Pulmonary artery endothelial cell (primary cell): ENCODE results near the gene LCAT. TPM values are rescaled to one million over a fixed set of nuclear protein-coding genes. Genes with fewer than 3 reads are reported as not detected.

Experiments used
- DNase-seq: peaks from one replicate; pipeline ENCODE4 v3.0.0-alpha.2; 2011; ENCODE audit warnings: low read depth, low spot score
- total RNA-seq: library from RNA; depleted of rRNA; stranded (reverse); fragments of >200 nt; gene quantifications from 2 replicates; pipeline ENCODE4 v1.2.3, GENCODE V29; 2014

The LCAT gene
- total RNA-seq, 1 donor from 2014 or later = 2.1 TPM

GRCh38 chr16:67934306-67935100 lies 9.4 kb downstream of the LCAT start:
- no peak for DNase-seq

- DNase-seq = no peak
These were observed 10.1 kb downstream of the LCAT start for GRCh38 chr16:67933805-67934204.

- DNase-seq = no peak
These were observed 11.5 kb downstream of the LCAT start for GRCh38 chr16:67932462-67932840.

DNA sequence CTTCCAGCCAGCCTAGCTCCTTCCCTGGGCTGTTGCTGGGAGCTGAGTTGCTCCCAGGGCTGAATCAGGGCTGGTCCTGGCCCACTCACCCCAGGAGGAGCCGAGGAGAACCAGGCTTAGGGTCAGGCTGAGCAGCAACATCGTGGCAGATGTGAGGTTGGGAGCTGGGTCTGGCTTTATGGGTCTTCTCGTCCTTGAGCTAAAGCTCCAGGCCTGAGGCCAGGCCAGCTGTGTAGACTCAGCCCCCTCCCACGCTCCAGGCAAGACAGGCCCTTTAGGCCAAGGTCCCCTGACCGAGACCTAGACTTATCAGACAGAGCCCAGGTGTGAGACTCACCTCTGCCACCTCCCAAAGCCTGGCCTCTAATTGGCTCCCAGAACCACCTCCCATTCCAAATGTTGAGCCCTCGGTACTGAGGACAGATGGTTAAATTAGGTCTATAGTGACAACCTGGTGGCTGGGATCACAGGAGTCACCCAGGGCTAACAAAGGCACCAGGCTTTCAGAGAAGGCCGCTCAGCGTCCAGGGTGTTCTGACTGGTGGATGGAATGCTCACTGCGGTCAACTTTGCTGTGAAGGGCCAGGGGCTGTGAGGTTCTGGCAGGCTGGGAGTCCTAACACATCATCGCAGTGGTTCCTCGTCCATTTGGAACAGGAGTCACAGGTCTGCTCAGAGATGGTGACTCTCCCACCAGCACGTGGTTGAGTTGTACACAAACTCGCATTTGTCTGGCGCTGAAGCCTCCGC lies 12.0 kb downstream of the LCAT start, which contains the start of gene CTRL:
Gene CTRL (minus strand): TSS at position 151 of the 750 bp plus-strand sequence. CDS start 10 bp downstream, at position 141.
- no peak for DNase-seq

DNA sequence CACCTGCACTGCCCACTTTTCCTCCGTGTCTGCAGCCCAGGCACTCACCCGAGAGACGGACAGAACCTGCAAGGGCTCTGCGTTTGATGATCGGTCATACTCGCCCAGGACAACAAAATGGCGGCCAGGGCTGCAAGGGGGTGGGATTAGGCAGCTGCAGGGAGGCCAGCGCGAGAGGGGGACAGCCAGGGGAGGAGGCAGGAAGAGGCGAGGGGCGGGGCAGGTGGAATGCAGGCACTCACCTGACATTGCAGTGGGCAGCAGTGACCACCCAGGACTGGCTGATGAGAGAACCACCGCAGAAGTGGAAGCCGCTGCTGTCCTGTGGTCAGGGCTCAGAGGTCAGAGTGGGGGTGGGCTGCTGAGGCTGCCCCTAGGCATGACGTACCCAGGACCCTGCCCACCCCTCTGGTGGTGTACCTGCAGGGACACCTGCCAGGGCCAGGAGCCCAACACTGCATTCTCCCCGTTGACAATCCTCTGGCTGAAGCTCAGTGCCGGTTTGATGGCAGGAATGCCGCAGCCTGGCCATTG lies 13.2 kb downstream of the LCAT start:
- DNase-seq = no peak

- DNase-seq = no peak
These were observed 13.7 kb downstream of the LCAT start for GRCh38 chr16:67930191-67930590.

- no peak for DNase-seq
These were observed 15.2 kb downstream of the LCAT start for GRCh38 chr16:67928561-67929364.

DNA sequence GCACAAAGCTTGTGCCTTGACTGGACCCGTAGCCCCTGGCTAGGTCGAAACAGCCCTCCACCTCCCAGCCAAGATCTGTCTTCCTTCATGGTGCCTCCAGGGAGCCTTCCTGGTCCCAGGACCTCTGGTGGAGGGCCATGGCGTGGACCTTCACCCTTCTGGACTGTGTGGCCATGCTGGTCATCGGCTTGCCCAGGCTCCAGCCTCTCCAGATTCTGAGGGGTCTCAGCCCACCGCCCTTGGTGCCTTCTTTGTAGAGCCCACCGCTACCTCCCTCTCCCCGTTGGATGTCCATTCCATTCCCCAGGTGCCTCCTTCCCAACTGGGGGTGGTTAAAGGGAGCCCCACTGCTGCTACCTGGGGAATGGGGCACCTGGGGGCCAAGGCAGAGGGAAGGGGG lies 15.8 kb downstream of the LCAT start:
- DNase-seq = no peak

GRCh38 chr16:67927131-67927941 lies 16.6 kb downstream of the LCAT start:
- DNase-seq = no peak

- DNase-seq = peak; percentile 43
These were observed 17.7 kb downstream of the LCAT start for GRCh38 chr16:67926181-67926750.

DNA sequence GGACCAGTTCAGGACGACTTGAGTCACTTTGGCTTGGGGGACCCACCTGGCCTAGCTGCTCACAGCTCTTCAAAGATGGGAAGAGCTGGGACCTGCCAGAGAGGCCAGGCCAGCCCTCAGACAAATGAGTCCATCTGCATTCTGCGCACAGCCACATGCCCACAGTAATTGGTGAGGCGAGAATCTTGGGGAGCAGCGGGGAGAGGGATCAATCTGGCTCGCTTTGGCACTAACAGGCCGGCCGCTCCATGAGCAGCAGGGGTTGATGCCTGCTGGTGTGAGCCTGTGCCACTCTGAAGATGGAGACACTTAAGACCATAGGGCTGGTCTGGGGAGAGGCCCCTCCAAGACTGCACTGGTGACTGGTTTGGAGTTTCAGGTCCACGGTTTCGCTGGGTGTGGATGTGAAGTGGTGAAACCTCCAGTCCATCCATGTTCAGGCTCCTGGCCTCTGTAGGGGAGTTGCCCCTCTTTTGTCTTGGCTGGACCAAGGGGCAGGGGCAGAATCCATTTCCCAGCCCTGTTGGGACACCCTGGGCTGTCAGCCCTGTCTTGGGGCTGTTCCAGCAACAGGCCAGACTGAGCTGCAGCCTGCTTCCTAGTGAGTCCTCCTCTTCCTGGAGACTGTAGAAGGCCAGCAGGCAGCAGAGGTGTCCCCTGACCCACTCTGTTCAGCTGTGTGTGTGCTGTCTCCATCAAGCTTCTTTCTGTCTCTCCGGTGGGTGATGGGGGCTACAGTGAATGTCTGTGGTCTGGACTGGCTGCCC lies 19.6 kb downstream of the LCAT start:
- no peak for DNase-seq

- DNase-seq = no peak
These were observed 20.4 kb downstream of the LCAT start for GRCh38 chr16:67923414-67924116.

GRCh38 chr16:67922740-67923139 lies 21.2 kb downstream of the LCAT start:
- DNase-seq = no peak

GRCh38 chr16:67922221-67922620 lies 21.7 kb downstream of the LCAT start:
- no peak for DNase-seq

DNA sequence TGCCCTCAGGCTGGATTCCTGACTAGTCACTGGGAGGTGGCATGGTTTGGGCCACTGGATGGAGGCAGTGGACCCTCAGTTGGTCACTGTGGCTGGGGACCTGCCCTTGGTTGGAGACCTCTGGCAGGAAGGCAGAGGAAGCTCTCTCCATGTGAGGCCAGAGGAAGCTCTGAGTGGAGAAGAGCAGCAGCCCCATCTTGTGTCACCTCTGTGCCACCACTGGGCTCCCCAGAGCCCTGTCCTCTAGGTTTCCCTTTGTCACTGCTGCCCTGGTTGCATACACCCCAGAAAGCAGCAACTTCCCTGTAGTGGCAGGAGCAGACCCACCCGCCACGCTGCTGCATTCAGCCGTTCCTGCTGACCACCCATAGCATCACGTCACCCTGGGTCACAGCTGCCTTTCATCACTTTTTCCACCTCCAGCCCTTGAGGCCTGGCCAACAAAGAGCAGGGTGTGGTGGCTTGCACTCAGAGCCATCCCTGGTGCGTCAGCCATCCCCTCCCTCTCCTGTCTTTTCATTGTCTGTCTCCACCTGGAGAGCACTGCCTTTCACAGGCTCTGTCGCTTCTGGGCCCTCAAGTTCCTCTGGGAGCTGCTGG lies 24.2 kb downstream of the LCAT start:
- no peak for DNase-seq

DNA sequence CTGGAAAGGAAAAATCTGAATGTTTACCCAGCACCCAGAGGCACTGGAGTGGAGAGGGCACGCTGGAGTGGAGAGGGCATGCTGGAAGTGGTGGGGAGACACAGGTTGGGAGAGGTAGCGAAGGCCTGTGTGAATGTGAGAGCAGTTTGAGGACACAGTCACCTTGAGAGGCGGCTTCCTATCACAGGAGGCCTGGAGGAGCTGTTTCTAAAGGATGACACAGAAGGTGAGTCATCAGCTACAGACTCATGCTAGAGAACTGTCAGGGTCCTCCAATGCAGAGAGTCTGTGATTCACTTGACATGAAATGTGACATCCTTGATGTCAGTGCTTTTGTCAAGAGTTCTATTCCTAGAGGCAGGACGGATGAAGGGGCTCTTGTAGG lies 26.1 kb downstream of the LCAT start:
- DNase-seq = no peak

GRCh38 chr16:67917140-67917851 lies 26.6 kb downstream of the LCAT start:
- no peak for DNase-seq
